HCT116 (cell line): ENCODE measurements around the gene PKIB. TPM values are rescaled to one million over a fixed set of nuclear protein-coding genes. Genes with fewer than 3 reads are reported as not detected.

Experiments
- ATAC-seq: fragments of 200-7000 bp; cut with Tn5 transposase; 2 replicates; pipeline ENCODE4 v1.9.1; 2020; ENCODE audit warnings: mild to moderate bottlenecking, moderate library complexity
- BruUV-seq: library from RNA; stranded (reverse); fragments of 400-500 nt; replicated peaks from 2 replicates; lab custom pipeline; 2021; lab: Mats Ljungman, UMichigan
- CTCF ChIA-PET: fragments of 300-600 bp; sonication (Branson Sonifier 250); formaldehyde crosslinking; loops from one replicate; lab custom pipeline; 2021; ENCODE audit warnings: antibody characterized with exemption; lab: Charles Lee
- POLR2A ChIA-PET: fragments of 300-600, 350-600 bp; sonication (Branson Sonifier 250); formaldehyde crosslinking; loops from one replicate; lab custom pipeline; 2021; ENCODE audit warnings: antibody characterized with exemption; lab: Charles Lee
- RAD21 ChIA-PET, 2 experiments: fragments of 300-600 bp; sonication (Branson Sonifier 250); formaldehyde crosslinking; loops; one replicate each; lab custom pipeline; 2023; ENCODE audit warnings: low total read pairs in 2 of 2; ENCODE audit not compliant: uncharacterized antibody in 2 of 2, unreplicated experiment in 2 of 2, low non-redundant PET in 1 of 2; lab: Charles Lee
- DNase-seq: peaks from one replicate; pipeline ENCODE4 v3.0.0-alpha.2; 2010; ENCODE audit warnings: low read depth, low spot score
- H2AFZ ChIP-seq: fragments of 200-600 bp; shearing (Covaris generic), sonication (generic); 2 replicates; pipeline ENCODE4 v1.6.1; 2017; ENCODE audit warnings: low read depth, mixed run types, mixed read lengths, antibody characterized with exemption, low read length; ENCODE audit not compliant: poor library complexity, severe bottlenecking
- H3K27ac ChIP-seq: 2 replicates; pipeline ENCODE4 v1.5.1; 2012; ENCODE audit warnings: low read depth, low read length
- H3K27me3 ChIP-seq: fragments of 200-600 bp; sonication (generic); 2 replicates; pipeline ENCODE4 v1.6.1; 2016; ENCODE audit warnings: mixed run types, low read length, mixed read lengths; ENCODE audit not compliant: insufficient read depth
- H3K36me3 ChIP-seq, 2 experiments: fragments of 200-500 bp in 1 of 2; fragments of 200-600 bp in 1 of 2; sonication (Bioruptor generic) in 1 of 2; sonication (generic) in 1 of 2; 2 replicates each; pipeline versions ENCODE4 v1.5.1 to v1.6.1; 2014 to 2016; ENCODE audit warnings: low read length in 2 of 2, inconsistent platforms in 1 of 2, mixed read lengths in 1 of 2, mixed run types in 1 of 2; ENCODE audit not compliant: insufficient read depth in 2 of 2, control insufficient read depth in 1 of 2
- H3K4me1 ChIP-seq, 2 experiments: fragments of 200-600 bp in 1 of 2; sonication (generic) in 1 of 2; 2 replicates each; pipeline versions ENCODE4 v1.5.1 to v1.6.1; 2012 to 2017; ENCODE audit warnings: low read length in 2 of 2, inconsistent platforms in 1 of 2, mild to moderate bottlenecking in 1 of 2, mixed read lengths in 1 of 2, mixed run types in 1 of 2, moderate library complexity in 1 of 2; ENCODE audit not compliant: insufficient read depth in 2 of 2, control insufficient read depth in 1 of 2
- H3K4me2 ChIP-seq: fragments of 200-600 bp; sonication (generic); 2 replicates; pipeline ENCODE4 v1.6.1; 2017; ENCODE audit warnings: mixed run types, low read length, mixed read lengths
- H3K4me3 ChIP-seq, 2 experiments: fragments of 200-600 bp in 1 of 2; sonication (generic) in 1 of 2; replicated peaks in 1 of 2; 2 replicates each; pipeline ENCODE4 v1.5.1; 2011 to 2016; ENCODE audit warnings: low read length in 2 of 2, control low read depth in 1 of 2, low read depth in 1 of 2, mild to moderate bottlenecking in 1 of 2, mixed read lengths in 1 of 2, mixed run types in 1 of 2
- H3K79me2 ChIP-seq: fragments of 200-600 bp; sonication (generic); 2 replicates; pipeline ENCODE4 v1.6.1; 2017; ENCODE audit warnings: mild to moderate bottlenecking, mixed run types, low read length, moderate library complexity, mixed read lengths; ENCODE audit not compliant: insufficient read depth
- H3K9ac ChIP-seq: fragments of 200-600 bp; sonication (generic); 2 replicates; pipeline ENCODE4 v1.6.1; 2016; ENCODE audit warnings: low read length, mixed read lengths
- H3K9me2 ChIP-seq: fragments of 200-600 bp; sonication (generic), shearing (Covaris generic); 2 replicates; pipeline ENCODE4 v1.6.1; 2017; ENCODE audit warnings: mixed run types, mild to moderate bottlenecking, moderate library complexity; ENCODE audit not compliant: insufficient read depth
- H3K9me3 ChIP-seq, 2 experiments: fragments of 200-500 bp in 1 of 2; fragments of 200-600 bp in 1 of 2; sonication (Bioruptor generic) in 1 of 2; sonication (generic) in 1 of 2; 2 replicates each; pipeline ENCODE4 v1.6.1; 2014 to 2017; ENCODE audit warnings: low read length in 2 of 2, mixed read lengths in 2 of 2, inconsistent platforms in 1 of 2, low read depth in 1 of 2, mild to moderate bottlenecking in 1 of 2, mixed run types in 1 of 2, moderate library complexity in 1 of 2; ENCODE audit not compliant: control insufficient read depth in 1 of 2, insufficient read depth in 1 of 2
- H4K20me1 ChIP-seq: fragments of 200-600 bp; sonication (generic), shearing (Covaris generic); 2 replicates; pipeline ENCODE4 v1.6.1; 2017; ENCODE audit warnings: mixed run types, mild to moderate bottlenecking, moderate library complexity; ENCODE audit not compliant: insufficient read depth
- CBX3 ChIP-seq: IDR thresholded peaks from 2 replicates; pipeline ENCODE4 v1.6.1; 2012; ENCODE audit warnings: low read depth
- CEBPB ChIP-seq: IDR thresholded peaks from 2 replicates; pipeline ENCODE4 v1.6.1; 2012; ENCODE audit warnings: low read depth
- CTCF ChIP-seq, 3 experiments: fragments of 200-600 bp in 1 of 3; sonication (generic) in 1 of 3; IDR thresholded peaks in 2 of 3; conservative IDR thresholded peaks in 1 of 3; 2 replicates each; pipeline ENCODE4 v1.5.1; 2012 to 2017; ENCODE audit warnings: low read depth in 2 of 3, low read length in 2 of 3, antibody characterized with exemption in 1 of 3, borderline replicate concordance in 1 of 3, control low read depth in 1 of 3, mild to moderate bottlenecking in 1 of 3, mixed read lengths in 1 of 3, mixed run types in 1 of 3, moderate library complexity in 1 of 3; ENCODE audit not compliant: insufficient read depth in 1 of 3
- ELF1 ChIP-seq: IDR thresholded peaks from 2 replicates; pipeline ENCODE4 v1.6.1; 2012; ENCODE audit warnings: low read depth, borderline replicate concordance
- FOSL1 ChIP-seq: IDR thresholded peaks from 2 replicates; pipeline ENCODE4 v1.6.1; 2012; ENCODE audit warnings: low read depth
- JUND ChIP-seq: IDR thresholded peaks from 2 replicates; pipeline ENCODE4 v1.6.1; 2012
- MAX ChIP-seq: IDR thresholded peaks from 2 replicates; pipeline ENCODE4 v1.6.1; 2012
- RAD21 ChIP-seq: IDR thresholded peaks from 2 replicates; pipeline ENCODE4 v1.6.1; 2012; ENCODE audit warnings: low read depth, mild to moderate bottlenecking
- REST ChIP-seq: IDR thresholded peaks from 2 replicates; pipeline ENCODE4 v1.6.1; 2012; ENCODE audit warnings: low read depth
- SIN3A ChIP-seq: IDR thresholded peaks from 2 replicates; pipeline ENCODE4 v1.6.1; 2012; ENCODE audit warnings: low read depth
- SP1 ChIP-seq: IDR thresholded peaks from 2 replicates; pipeline ENCODE4 v1.6.1; 2012; ENCODE audit warnings: low read depth
- SRF ChIP-seq: IDR thresholded peaks from 2 replicates; pipeline ENCODE4 v1.6.1; 2012; ENCODE audit warnings: low read depth
- ZFX ChIP-seq: fragments of 450-650 bp; IDR thresholded peaks from 2 replicates; pipeline ENCODE4 v1.6.1; 2017
- ZNF274 ChIP-seq: fragments of 200-500 bp; sonication (Bioruptor generic); IDR thresholded peaks from 2 replicates; pipeline ENCODE4 v1.6.1; 2014; ENCODE audit warnings: mild to moderate bottlenecking, low read depth, low read length, inconsistent platforms
- intact Hi-C: fragments of 100-400 bp; cut with micrococcal nuclease; formaldehyde crosslinking; loops from 2 replicates; pipeline ENCODE4 v1.10.0; 2022
- total RNA-seq: library from RNA; stranded (reverse); gene quantifications from one replicate; pipeline ENCODE4 v1.2.1, GENCODE V29; 2021; ENCODE audit not compliant: unreplicated experiment
- TF ChIP-seq, protein P1 (sequence below): IDR thresholded peaks from 2 replicates; pipeline ENCODE4 v1.6.1; 2011; ENCODE audit warnings: mild to moderate bottlenecking, low read length, moderate library complexity; ENCODE audit not compliant: insufficient replicate concordance; ENCODE audit errors: extremely low read depth

PKIB gene
- total RNA-seq, 1 experiment from 2014 or later, result 24.0 TPM

GRCh38 chr6:122694075-122694474, 83.9 kb downstream of the PKIB start:
- no peaks in the 10 kb centered on the region for H4K20me1 ChIP-seq
- H3K9me3 ChIP-seq, result no peaks in the 10 kb centered on the region
- H3K79me2 ChIP-seq, result no peaks in the 10 kb centered on the region
- H3K36me3 ChIP-seq, result no peaks in the 10 kb centered on the region
- no peaks in the 10 kb centered on the region for H3K27me3 ChIP-seq
- ChIA-PET CTCF (no interaction called here), RAD21 (no interaction called here)
- H3K9me2 ChIP-seq, result no peaks in the 10 kb centered on the region
- intact Hi-C loops, result no loop called here
- H3K9ac ChIP-seq, result no peak overlapping the region
- no peak for ATAC-seq
- no peak for TF ChIP-seq SIN3A
- no peak for TF ChIP-seq ZNF274
- no peak for TF ChIP-seq JUND
- no peak for TF ChIP-seq CBX3
- TF ChIP-seq, protein P1, sequence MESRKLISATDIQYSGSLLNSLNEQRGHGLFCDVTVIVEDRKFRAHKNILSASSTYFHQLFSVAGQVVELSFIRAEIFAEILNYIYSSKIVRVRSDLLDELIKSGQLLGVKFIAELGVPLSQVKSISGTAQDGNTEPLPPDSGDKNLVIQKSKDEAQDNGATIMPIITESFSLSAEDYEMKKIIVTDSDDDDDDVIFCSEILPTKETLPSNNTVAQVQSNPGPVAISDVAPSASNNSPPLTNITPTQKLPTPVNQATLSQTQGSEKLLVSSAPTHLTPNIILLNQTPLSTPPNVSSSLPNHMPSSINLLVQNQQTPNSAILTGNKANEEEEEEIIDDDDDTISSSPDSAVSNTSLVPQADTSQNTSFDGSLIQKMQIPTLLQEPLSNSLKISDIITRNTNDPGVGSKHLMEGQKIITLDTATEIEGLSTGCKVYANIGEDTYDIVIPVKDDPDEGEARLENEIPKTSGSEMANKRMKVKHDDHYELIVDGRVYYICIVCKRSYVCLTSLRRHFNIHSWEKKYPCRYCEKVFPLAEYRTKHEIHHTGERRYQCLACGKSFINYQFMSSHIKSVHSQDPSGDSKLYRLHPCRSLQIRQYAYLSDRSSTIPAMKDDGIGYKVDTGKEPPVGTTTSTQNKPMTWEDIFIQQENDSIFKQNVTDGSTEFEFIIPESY, result no peak
- TF ChIP-seq ZFX, result no peak
- TF ChIP-seq MAX, result no peak
- TF ChIP-seq ELF1, result no peak
- TF ChIP-seq FOSL1, result no peak
- no peak for TF ChIP-seq SRF
- TF ChIP-seq CTCF (IDR thresholded peaks at IDR 0.05 in 2 of 3, conservative IDR thresholded peaks at IDR 0.05 in 1 of 3; ENCODE audit: borderline replicate concordance in 1 of 3, insufficient read depth in 1 of 3, low read depth in 2 of 3, low read length in 2 of 3), result no peak
- no peak for TF ChIP-seq SP1
- TF ChIP-seq CEBPB, result no peak
- no peak for TF ChIP-seq REST
- no peak for TF ChIP-seq RAD21
- TF ChIP-seq, all 23 proteins: peak for 0
- no peak overlapping the region for H2AFZ ChIP-seq
- BruUV-seq, result no TSS peak
- H3K4me2 ChIP-seq, result no peak overlapping the region
- no peak overlapping the region; the same call in 1 of the 2 replicates for H3K27ac ChIP-seq
- POLR2A ChIA-PET, result no interaction called here
- H3K4me3 ChIP-seq, result no peak overlapping the region
- H3K4me1 ChIP-seq, result peaks cover 23 to 60% of the 10 kb centered on the region in 2 experiments
- DNase-seq, result no peak
